K562 (cell line): ENCODE results near the gene ZFP62. TPM values are rescaled to one million over a fixed set of nuclear protein-coding genes. Genes with fewer than 3 reads are reported as not detected.

Experiments
- HNRNPL ChIP-seq: fragments of 200-400 bp; formaldehyde crosslinking; IDR thresholded peaks from 2 replicates; pipeline ENCODE4 v1.6.1; 2017; ENCODE audit warnings: low read depth, mild to moderate bottlenecking, low read length
- PHB ChIP-seq: fragments of 250-450 bp; sonication (Bioruptor Pico); IDR thresholded peaks from 2 replicates; pipeline ENCODE4 v1.5.0; 2021
- PRMT5 ChIP-seq: sonication (generic); formaldehyde crosslinking; IDR thresholded peaks from 2 replicates; pipeline ENCODE4 v1.5.0; 2020; ENCODE audit warnings: missing genetic modification reagents
- SIX5 ChIP-seq, 2 experiments: IDR thresholded peaks; 2 replicates each; pipeline ENCODE4 v1.6.1; 2011; ENCODE audit warnings: low read length in 2 of 2, borderline replicate concordance in 1 of 2, low read depth in 1 of 2, mild to moderate bottlenecking in 1 of 2, moderate library complexity in 1 of 2; ENCODE audit not compliant: insufficient read depth in 1 of 2
- TAF15 ChIP-seq: fragments of 200-400 bp; formaldehyde crosslinking; IDR thresholded peaks from 2 replicates; pipeline ENCODE4 v1.6.1; 2017; ENCODE audit warnings: mild to moderate bottlenecking, low read depth, low read length, moderate library complexity
- TCFL5 ChIP-seq: fragments of 250-450 bp; sonication (Bioruptor Pico); conservative IDR thresholded peaks from 2 replicates; pipeline ENCODE4 v1.6.1; 2021; ENCODE audit warnings: mild to moderate bottlenecking, moderate library complexity, matching md5 sums
- TEAD2 ChIP-seq: fragments of 450-650 bp; IDR thresholded peaks from 2 replicates; pipeline ENCODE4 v1.6.1; 2016; ENCODE audit warnings: missing genetic modification characterization, control low read depth, missing compliant biosample characterization
- TOE1 ChIP-seq, 2 experiments: fragments of 450-650 bp in 1 of 2; sonication (generic) in 1 of 2; formaldehyde crosslinking in 1 of 2; IDR thresholded peaks; 2 replicates each; pipeline versions ENCODE4 v1.7.1 to v1.8.0; 2016 to 2022; ENCODE audit warnings: borderline replicate concordance in 2 of 2, mild to moderate bottlenecking in 2 of 2, antibody characterized with exemption in 1 of 2, inconsistent platforms in 1 of 2, low read depth in 1 of 2, missing genetic modification reagents in 1 of 2, moderate library complexity in 1 of 2
- XRCC5 ChIP-seq: fragments of 200-400 bp; formaldehyde crosslinking; IDR thresholded peaks from 2 replicates; pipeline ENCODE4 v1.6.1; 2017; ENCODE audit warnings: low read depth, mild to moderate bottlenecking, low read length
- ZNF224 ChIP-seq: sonication (generic); formaldehyde crosslinking; IDR thresholded peaks from 2 replicates; pipeline ENCODE4 v1.8.0; 2022; ENCODE audit warnings: mild to moderate bottlenecking, missing genetic modification reagents
- polyA plus RNA-seq, 8 experiments: library from polyadenylated mRNA; depleted of rRNA in 4 of 8; stranded (reverse) in 5 of 8; unstranded in 3 of 8; fragments of >200 nt; fragmentation: Nextera tagmentation in 2 of 8; fragmentation: Illumina TruSeq in 1 of 8; extraction: Ambion mirVana in 2 of 8; extraction: Trizol in 1 of 8; gene quantifications; 2 replicates each; pipeline versions ENCODE4 v1.2.1 to v1.2.3, GENCODE V29; 2011 to 2014; ENCODE audit warnings: inconsistent platforms in 1 of 8, missing spikeins in 1 of 8
- total RNA-seq, 7 experiments: library from RNA; depleted of rRNA in 6 of 7; stranded (reverse); fragments of >200 nt in 6 of 7; fragmentation: Illumina TruSeq in 2 of 7; extraction: Trizol in 2 of 7; gene quantifications; 2 replicates each; pipeline versions ENCODE4 v1.2.1 to v1.2.3, GENCODE V29; 2011 to 2021; ENCODE audit warnings: low replicate concordance in 1 of 7
- TF ChIP-seq, protein P1 (sequence below): IDR thresholded peaks from 2 replicates; pipeline ENCODE4 v1.6.1; 2012; ENCODE audit warnings: low read depth, low read length, improper control_type of control experiment, borderline replicate concordance
- TF ChIP-seq, protein P2 (sequence below): sonication (generic); formaldehyde crosslinking; IDR thresholded peaks from 2 replicates; pipeline ENCODE4 v1.8.0; 2022; ENCODE audit warnings: missing genetic modification reagents, mild to moderate bottlenecking, borderline replicate concordance
- TF ChIP-seq, protein P3 (sequence below): IDR thresholded peaks from 2 replicates; pipeline ENCODE4 v1.6.1; 2011; ENCODE audit warnings: borderline replicate concordance, low read depth, mild to moderate bottlenecking, moderate library complexity, low read length; ENCODE audit not compliant: insufficient read depth, poor library complexity, severe bottlenecking
- TF ChIP-seq, protein P4 (sequence below): fragments of 450-650 bp; formaldehyde crosslinking; IDR thresholded peaks from 2 replicates; pipeline ENCODE4 v1.4.0; 2022; ENCODE audit warnings: missing genetic modification characterization
- TF ChIP-seq, protein P5 (sequence below): fragments of 450-650 bp; formaldehyde crosslinking; IDR thresholded peaks from 2 replicates; pipeline ENCODE4 v1.4.0; 2020; ENCODE audit warnings: mild to moderate bottlenecking, mixed read lengths

The ZFP62 gene
- total and polyA plus RNA-seq, 9 of the 15 experiments (the other 6 are each of a cell fraction or from before 2014, with no cell fraction given) = 12.2 to 37.5 (median 25.0) TPM

DNA sequence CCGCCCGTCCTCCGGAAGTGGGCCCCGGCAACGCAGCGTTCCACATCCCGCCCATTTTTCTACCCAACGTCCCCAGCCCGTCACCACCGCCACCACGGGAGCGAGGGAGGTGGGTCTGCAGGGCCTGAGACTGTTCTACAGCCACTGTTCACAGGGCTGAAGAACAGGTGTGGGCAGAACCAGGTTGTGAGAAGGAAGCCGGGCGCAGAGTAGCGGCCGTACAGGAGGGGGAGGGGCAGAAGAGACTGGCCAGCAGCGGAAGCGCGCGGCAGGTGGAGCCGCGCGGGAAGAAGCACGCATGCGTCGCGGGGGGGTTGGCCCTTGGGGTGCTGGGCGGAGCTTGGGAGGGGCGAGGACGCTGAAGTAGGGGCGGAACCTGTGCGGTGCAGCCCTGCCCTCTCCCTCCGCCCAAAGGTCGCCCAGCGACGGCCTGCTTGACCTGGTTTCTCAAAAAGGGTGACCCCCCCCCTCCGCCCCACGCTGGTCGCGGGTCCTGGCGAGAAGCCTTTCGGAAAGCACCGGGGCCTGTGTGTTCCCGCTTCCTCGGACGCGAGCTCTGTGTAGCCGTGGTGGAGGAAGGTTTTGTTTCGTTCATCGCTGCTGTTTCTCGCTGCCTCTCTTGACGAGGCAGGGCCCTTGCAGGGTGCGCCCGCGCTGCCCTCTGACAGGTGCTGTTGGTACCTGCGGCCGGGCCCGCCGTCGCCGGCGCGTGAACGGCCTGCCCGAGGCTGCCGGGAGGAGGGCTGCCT is 50.7 kb downstream of the ZFP62 start (continued):
- TF ChIP-seq, protein P1, sequence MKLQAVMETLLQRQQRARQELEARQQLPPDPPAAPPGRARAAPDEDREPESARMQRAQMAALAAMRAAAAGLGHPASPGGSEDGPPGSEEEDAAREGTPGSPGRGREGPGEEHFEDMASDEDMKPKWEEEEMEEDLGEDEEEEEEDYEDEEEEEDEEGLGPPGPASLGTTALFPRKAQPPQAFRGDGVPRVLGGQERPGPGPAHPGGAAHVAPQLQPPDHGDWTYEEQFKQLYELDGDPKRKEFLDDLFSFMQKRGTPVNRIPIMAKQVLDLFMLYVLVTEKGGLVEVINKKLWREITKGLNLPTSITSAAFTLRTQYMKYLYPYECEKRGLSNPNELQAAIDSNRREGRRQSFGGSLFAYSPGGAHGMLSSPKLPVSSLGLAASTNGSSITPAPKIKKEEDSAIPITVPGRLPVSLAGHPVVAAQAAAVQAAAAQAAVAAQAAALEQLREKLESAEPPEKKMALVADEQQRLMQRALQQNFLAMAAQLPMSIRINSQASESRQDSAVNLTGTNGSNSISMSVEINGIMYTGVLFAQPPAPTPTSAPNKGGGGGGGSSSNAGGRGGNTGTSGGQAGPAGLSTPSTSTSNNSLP = no peak
- TF ChIP-seq, protein P2, sequence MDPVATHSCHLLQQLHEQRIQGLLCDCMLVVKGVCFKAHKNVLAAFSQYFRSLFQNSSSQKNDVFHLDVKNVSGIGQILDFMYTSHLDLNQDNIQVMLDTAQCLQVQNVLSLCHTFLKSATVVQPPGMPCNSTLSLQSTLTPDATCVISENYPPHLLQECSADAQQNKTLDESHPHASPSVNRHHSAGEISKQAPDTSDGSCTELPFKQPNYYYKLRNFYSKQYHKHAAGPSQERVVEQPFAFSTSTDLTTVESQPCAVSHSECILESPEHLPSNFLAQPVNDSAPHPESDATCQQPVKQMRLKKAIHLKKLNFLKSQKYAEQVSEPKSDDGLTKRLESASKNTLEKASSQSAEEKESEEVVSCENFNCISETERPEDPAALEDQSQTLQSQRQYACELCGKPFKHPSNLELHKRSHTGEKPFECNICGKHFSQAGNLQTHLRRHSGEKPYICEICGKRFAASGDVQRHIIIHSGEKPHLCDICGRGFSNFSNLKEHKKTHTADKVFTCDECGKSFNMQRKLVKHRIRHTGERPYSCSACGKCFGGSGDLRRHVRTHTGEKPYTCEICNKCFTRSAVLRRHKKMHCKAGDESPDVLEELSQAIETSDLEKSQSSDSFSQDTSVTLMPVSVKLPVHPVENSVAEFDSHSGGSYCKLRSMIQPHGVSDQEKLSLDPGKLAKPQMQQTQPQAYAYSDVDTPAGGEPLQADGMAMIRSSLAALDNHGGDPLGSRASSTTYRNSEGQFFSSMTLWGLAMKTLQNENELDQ (CRISPR knock-in tag) = no peak
- TF ChIP-seq TCFL5 = no peak
- TF ChIP-seq TOE1 (IDR thresholded peaks at IDR 0.05; ENCODE audit: borderline replicate concordance) = peak; percentile 45
- no peak; the same call in 1 of the 2 replicates for TF ChIP-seq TOE1 (CRISPR knock-in tag; IDR thresholded peaks at IDR 0.05; ENCODE audit: borderline replicate concordance, low read depth)
- TF ChIP-seq, protein P3, sequence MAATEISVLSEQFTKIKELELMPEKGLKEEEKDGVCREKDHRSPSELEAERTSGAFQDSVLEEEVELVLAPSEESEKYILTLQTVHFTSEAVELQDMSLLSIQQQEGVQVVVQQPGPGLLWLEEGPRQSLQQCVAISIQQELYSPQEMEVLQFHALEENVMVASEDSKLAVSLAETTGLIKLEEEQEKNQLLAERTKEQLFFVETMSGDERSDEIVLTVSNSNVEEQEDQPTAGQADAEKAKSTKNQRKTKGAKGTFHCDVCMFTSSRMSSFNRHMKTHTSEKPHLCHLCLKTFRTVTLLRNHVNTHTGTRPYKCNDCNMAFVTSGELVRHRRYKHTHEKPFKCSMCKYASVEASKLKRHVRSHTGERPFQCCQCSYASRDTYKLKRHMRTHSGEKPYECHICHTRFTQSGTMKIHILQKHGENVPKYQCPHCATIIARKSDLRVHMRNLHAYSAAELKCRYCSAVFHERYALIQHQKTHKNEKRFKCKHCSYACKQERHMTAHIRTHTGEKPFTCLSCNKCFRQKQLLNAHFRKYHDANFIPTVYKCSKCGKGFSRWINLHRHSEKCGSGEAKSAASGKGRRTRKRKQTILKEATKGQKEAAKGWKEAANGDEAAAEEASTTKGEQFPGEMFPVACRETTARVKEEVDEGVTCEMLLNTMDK = no peak
- no peak for TF ChIP-seq PRMT5
- peak; percentile 44; the same call in 1 of the 2 replicates for TF ChIP-seq HNRNPL
- TF ChIP-seq, protein P4, sequence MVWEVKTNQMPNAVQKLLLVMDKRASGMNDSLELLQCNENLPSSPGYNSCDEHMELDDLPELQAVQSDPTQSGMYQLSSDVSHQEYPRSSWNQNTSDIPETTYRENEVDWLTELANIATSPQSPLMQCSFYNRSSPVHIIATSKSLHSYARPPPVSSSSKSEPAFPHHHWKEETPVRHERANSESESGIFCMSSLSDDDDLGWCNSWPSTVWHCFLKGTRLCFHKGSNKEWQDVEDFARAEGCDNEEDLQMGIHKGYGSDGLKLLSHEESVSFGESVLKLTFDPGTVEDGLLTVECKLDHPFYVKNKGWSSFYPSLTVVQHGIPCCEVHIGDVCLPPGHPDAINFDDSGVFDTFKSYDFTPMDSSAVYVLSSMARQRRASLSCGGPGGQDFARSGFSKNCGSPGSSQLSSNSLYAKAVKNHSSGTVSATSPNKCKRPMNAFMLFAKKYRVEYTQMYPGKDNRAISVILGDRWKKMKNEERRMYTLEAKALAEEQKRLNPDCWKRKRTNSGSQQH (CRISPR knock-in tag) = peak; percentile 95
- no peak for TF ChIP-seq ZNF224 (CRISPR knock-in tag)
- no peak for TF ChIP-seq TAF15
- TF ChIP-seq XRCC5 = peak; percentile 16
- TF ChIP-seq, protein P5, sequence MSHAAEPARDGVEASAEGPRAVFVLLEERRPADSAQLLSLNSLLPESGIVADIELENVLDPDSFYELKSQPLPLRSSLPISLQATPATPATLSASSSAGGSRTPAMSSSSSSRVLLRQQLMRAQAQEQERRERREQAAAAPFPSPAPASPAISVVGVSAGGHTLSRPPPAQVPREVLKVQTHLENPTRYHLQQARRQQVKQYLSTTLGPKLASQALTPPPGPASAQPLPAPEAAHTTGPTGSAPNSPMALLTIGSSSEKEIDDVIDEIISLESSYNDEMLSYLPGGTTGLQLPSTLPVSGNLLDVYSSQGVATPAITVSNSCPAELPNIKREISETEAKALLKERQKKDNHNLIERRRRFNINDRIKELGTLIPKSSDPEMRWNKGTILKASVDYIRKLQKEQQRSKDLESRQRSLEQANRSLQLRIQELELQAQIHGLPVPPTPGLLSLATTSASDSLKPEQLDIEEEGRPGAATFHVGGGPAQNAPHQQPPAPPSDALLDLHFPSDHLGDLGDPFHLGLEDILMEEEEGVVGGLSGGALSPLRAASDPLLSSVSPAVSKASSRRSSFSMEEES (CRISPR knock-in tag) = no peak
- no peak for TF ChIP-seq PHB (CRISPR knock-in tag)
- TF ChIP-seq SIX5 (IDR thresholded peaks at IDR 0.05; ENCODE audit: borderline replicate concordance in 1 of 2, insufficient read depth in 1 of 2, low read depth in 1 of 2, low read length in 2 of 2) = no peak
- TF ChIP-seq TEAD2 (tag) = no peak
